Measurements from ENCODE around the gene TSPAN9.
A peak's percentile ranks its signal among the peaks of the same experiment; 100 is the strongest.

TSPAN9 gene

GRCh38 chr12:3308609-3309008 is 231.4 kb downstream of the TSPAN9 start:
- Histone ChIP-seq H3K4me1 (ENCODE audit: insufficient read depth, poor library complexity, severe bottlenecking) (peaks cover 38% of the 10 kb centered on the region), H3K9me3 (ENCODE audit: severe bottlenecking) (no peaks in the 10 kb centered on the region), H3K27me3 (ENCODE audit: insufficient read depth, poor library complexity, severe bottlenecking) (no peaks in the 10 kb centered on the region), H3K27ac (ENCODE audit: poor library complexity, severe bottlenecking) (no peak overlapping the region), H3K36me3 (ENCODE audit: low read depth) (no peaks in the 10 kb centered on the region), H3K4me3 (ENCODE audit: severe bottlenecking) (no peak overlapping the region)
- TF ChIP-seq CTCF (IDR thresholded peaks at IDR 0.05; ENCODE audit: poor library complexity, severe bottlenecking), result no peak
- no peak for ATAC-seq (ENCODE audit: low read depth)
- no peak for DNase-seq (ENCODE audit: low spot score)

- no peak for ATAC-seq (ENCODE audit: low read depth)
These were observed 232.6 kb downstream of the TSPAN9 start for GRCh38 chr12:3309805-3310204.

DNA sequence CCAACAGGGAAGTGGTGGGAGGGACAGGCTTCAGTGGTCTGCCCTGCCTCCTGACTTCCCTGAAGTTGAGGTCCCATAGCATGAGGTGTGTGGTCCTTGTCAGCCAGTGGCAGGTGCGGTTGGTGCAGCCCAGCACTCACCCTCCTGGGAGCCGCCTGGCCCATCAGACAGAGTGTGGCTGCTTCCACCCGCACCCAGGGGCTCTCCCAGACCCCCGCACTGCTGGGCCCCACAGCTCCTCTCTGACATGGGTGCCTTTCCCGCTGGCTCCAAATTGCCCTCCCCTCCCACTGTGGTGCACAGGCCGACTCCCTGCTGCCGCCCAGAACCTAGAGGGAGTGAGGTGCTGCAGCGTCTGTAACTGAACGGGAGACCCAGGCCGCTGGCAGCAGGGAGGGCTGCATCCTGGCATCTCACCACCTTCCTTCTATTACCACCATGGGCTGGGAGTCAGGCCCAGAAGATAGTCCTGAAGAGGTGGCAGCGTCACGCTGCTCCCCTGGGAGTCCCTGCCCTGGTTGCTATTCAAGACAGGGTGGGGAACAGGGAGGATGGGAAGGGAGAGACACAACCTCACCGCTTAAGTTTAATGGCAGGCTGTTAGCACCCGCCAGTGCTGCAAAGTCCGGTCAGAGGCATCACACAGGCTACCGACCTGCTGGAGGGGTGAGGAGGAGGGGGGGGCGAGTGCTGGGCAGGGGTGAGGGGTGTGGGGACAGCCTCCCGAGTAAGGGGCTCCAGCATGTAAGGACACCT is 233.3 kb downstream of the TSPAN9 start:
- H3K4me3 ChIP-seq (ENCODE audit: severe bottlenecking), result no peak overlapping the region
- no peaks in the 10 kb centered on the region for H3K9me3 ChIP-seq (ENCODE audit: severe bottlenecking)
- H3K27me3 ChIP-seq (ENCODE audit: insufficient read depth, poor library complexity, severe bottlenecking), result no peaks in the 10 kb centered on the region
- no peak for DNase-seq (ENCODE audit: low spot score)
- peak; percentile 4 for ATAC-seq (ENCODE audit: low read depth)
- H3K4me1 ChIP-seq (ENCODE audit: insufficient read depth, poor library complexity, severe bottlenecking), result peaks cover 42% of the 10 kb centered on the region
- TF ChIP-seq CTCF (IDR thresholded peaks at IDR 0.05; ENCODE audit: poor library complexity, severe bottlenecking), result no peak
- H3K27ac ChIP-seq (ENCODE audit: poor library complexity, severe bottlenecking), result peak overlapping the region; percentile 46
- no peaks in the 10 kb centered on the region for H3K36me3 ChIP-seq (ENCODE audit: low read depth)

More at GRCh38 chr12:3309805-3310204, 232.6 kb downstream of the TSPAN9 start:
- TF ChIP-seq CTCF (IDR thresholded peaks at IDR 0.05; ENCODE audit: poor library complexity, severe bottlenecking), result no peak
- Histone ChIP-seq H3K27me3 (ENCODE audit: insufficient read depth, poor library complexity, severe bottlenecking) (no peaks in the 10 kb centered on the region), H3K9me3 (ENCODE audit: severe bottlenecking) (no peaks in the 10 kb centered on the region), H3K4me3 (ENCODE audit: severe bottlenecking) (no peak overlapping the region), H3K4me1 (ENCODE audit: insufficient read depth, poor library complexity, severe bottlenecking) (peaks cover 37% of the 10 kb centered on the region), H3K36me3 (ENCODE audit: low read depth) (no peaks in the 10 kb centered on the region), H3K27ac (ENCODE audit: poor library complexity, severe bottlenecking) (no peak overlapping the region)
- DNase-seq (ENCODE audit: low spot score), result no peak

GRCh38 chr12:3311027-3311402 is 233.8 kb downstream of the TSPAN9 start:
- no peaks in the 10 kb centered on the region for H3K36me3 ChIP-seq (ENCODE audit: low read depth)
- no peak for TF ChIP-seq CTCF (IDR thresholded peaks at IDR 0.05; ENCODE audit: poor library complexity, severe bottlenecking)
- H3K4me3 ChIP-seq (ENCODE audit: severe bottlenecking), result no peak overlapping the region
- DNase-seq (ENCODE audit: low spot score), result peak; percentile 97
- no peaks in the 10 kb centered on the region for H3K9me3 ChIP-seq (ENCODE audit: severe bottlenecking)
- peak overlapping the region; percentile 46 for H3K27ac ChIP-seq (ENCODE audit: poor library complexity, severe bottlenecking)
- H3K4me1 ChIP-seq (ENCODE audit: insufficient read depth, poor library complexity, severe bottlenecking), result peaks cover 47% of the 10 kb centered on the region
- no peaks in the 10 kb centered on the region for H3K27me3 ChIP-seq (ENCODE audit: insufficient read depth, poor library complexity, severe bottlenecking)
- peak; percentile 84 for ATAC-seq (ENCODE audit: low read depth)

DNA sequence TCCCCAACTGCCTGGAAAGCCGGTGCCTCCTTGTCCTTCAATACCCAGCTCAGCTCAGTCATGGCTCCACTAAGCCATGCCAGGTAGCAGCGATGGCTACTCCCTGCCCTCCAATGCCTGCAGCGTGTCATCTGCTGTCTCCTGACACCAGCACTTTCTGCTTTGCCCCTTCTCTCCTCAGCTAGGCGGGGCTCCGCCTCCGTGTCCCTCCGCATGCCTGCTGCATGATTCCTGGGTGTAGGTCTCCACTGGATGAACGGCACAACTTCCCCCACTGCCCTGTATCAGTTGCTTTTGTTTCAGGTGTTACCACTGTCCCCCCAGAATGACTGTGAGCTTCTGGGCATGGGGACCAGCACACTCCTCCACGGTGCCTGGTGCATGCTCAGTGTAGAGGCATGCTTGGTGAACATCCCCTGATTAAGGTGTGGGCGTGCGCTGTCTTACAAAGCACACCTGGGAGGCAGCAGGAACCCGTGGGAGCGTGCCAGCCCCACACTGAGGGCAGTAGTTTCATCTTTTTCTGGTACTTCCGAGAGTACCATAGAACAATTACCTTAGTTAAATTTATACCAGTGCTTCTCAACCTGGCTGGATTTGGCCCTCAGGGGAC is 234.4 kb downstream of the TSPAN9 start:
- peaks cover 47% of the 10 kb centered on the region for H3K4me1 ChIP-seq (ENCODE audit: insufficient read depth, poor library complexity, severe bottlenecking)
- ATAC-seq (ENCODE audit: low read depth), result peak; percentile 4; the same call in 2 of the 3 replicates
- no peaks in the 10 kb centered on the region for H3K27me3 ChIP-seq (ENCODE audit: insufficient read depth, poor library complexity, severe bottlenecking)
- no peak for TF ChIP-seq CTCF (IDR thresholded peaks at IDR 0.05; ENCODE audit: poor library complexity, severe bottlenecking)
- H3K4me3 ChIP-seq (ENCODE audit: severe bottlenecking), result no peak overlapping the region
- H3K36me3 ChIP-seq (ENCODE audit: low read depth), result no peaks in the 10 kb centered on the region
- peak overlapping the region; percentile 46 for H3K27ac ChIP-seq (ENCODE audit: poor library complexity, severe bottlenecking)
- no peaks in the 10 kb centered on the region for H3K9me3 ChIP-seq (ENCODE audit: severe bottlenecking)
- no peak for DNase-seq (ENCODE audit: low spot score)
